ENCODE data around the gene SP2. TPM values are rescaled to one million over a fixed set of nuclear protein-coding genes. Genes with fewer than 3 reads are reported as not detected.

Gene SP2
- total RNA-seq, 1 experiment from 2014 or later = 22.2 TPM

DNA sequence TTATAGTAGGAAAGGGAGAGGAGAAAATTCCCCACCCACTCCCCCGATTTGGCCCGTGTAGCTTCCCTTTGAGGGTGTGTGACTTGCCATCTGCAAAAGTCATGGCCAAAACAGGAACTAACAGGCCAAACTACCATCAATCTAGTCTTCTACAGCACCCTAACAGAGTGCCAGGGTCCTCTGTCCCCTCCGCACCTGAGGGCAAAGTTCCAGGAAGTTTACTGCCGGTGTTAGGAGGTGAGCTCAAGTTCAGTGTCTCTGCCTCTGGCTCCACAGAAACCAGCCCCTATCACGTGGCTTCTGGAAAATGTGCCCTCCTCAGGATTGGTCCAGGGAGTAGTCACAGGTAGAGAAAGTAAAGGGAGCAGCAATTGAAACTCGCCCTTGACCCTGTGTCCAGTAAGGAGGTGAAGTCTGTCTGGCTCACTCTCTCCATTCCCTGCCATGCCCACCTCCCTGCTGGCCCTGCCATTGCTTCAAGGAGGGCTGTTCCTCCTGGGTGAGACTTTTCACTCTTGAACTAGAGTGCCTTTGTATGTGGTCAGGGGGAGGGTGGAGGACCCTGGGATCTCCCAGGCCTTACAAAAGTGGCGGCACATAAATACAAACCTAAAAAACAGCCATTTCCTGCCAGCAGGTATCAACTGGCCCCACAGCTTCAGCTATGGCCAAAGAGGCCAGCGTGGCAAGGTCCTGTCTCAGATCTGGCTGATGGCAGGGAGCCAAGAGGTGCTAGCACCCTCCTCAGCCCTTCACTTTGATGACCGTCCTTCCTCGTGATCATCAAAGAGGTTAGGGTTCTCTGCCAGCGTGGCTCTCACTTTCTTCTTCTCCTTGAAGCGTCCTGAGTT, 56.4 kb downstream of the SP2 start:
- no peaks in the 10 kb centered on the region for H3K9me3 ChIP-seq (ENCODE audit: control insufficient read depth in 1 of 2, insufficient read depth in 1 of 2, low read depth in 1 of 2, low read length in 2 of 2)
- no peak overlapping the region for H3K27ac ChIP-seq (ENCODE audit: low read depth, low read length)
- H3K27me3 ChIP-seq (ENCODE audit: insufficient read depth, low read length) = no peaks in the 10 kb centered on the region
- peaks cover 3% of the 10 kb centered on the region; the same call in 1 of the 2 replicates for H3K79me2 ChIP-seq (ENCODE audit: insufficient read depth, low read length)
- DNase-seq (ENCODE audit: low read depth, low spot score) (no peak), ATAC-seq (no peak)
- no peak overlapping the region for H3K4me2 ChIP-seq (ENCODE audit: low read length)
- H3K9me2 ChIP-seq (ENCODE audit: insufficient read depth) = no peaks in the 10 kb centered on the region
- no peak overlapping the region for H3K4me3 ChIP-seq (replicated peaks in 1 of 2; ENCODE audit: low read depth in 1 of 2, low read length in 2 of 2)
- no peak overlapping the region for H2AFZ ChIP-seq (ENCODE audit: low read depth, low read length, poor library complexity, severe bottlenecking)
- ChIA-PET CTCF (interaction anchor here (1.3 to 1.9 kb wide), 2 partner anchors 18 to 66 kb away, joined by 3 to 11 read pairs; partner anchors contain the start of gene CDK5RAP3), POLR2A (interaction anchor here (0.6 to 1.4 kb wide), 3 partner anchors 11 to 59 kb away, joined by 3 to 6 read pairs (median 6); partner anchors contain the start of genes CDK5RAP3 and PNPO), RAD21 (ENCODE audit: low non-redundant PET in 1 of 2, low total read pairs in 2 of 2, uncharacterized antibody in 2 of 2, unreplicated experiment in 2 of 2) (no interaction called here)
- peaks cover 48 to 69% of the 10 kb centered on the region in 2 experiments for H3K4me1 ChIP-seq (ENCODE audit: control insufficient read depth in 1 of 2, insufficient read depth in 2 of 2, low read length in 2 of 2)
- TF ChIP-seq, protein P1, sequence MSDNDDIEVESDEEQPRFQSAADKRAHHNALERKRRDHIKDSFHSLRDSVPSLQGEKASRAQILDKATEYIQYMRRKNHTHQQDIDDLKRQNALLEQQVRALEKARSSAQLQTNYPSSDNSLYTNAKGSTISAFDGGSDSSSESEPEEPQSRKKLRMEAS (IDR thresholded peaks at IDR 0.05) = no peak
- TF ChIP-seq YY1 (IDR thresholded peaks at IDR 0.05; ENCODE audit: extremely low read depth, insufficient replicate concordance, low read depth, low read length) (no peak), TCF7L2 (IDR thresholded peaks at IDR 0.05; ENCODE audit: borderline replicate concordance, extremely low read depth, insufficient read depth, insufficient read length) (no peak), ELF1 (IDR thresholded peaks at IDR 0.05; ENCODE audit: borderline replicate concordance, low read depth) (no peak), CBX3 (IDR thresholded peaks at IDR 0.05; ENCODE audit: low read depth) (no peak), FOSL1 (IDR thresholded peaks at IDR 0.05; ENCODE audit: low read depth) (no peak), EZH2phosphoT487 (IDR thresholded peaks at IDR 0.05; ENCODE audit: borderline replicate concordance) (no peak), SRF (IDR thresholded peaks at IDR 0.05; ENCODE audit: low read depth) (no peak), POLR2A (IDR thresholded peaks at IDR 0.05; ENCODE audit: borderline replicate concordance, extremely low read depth, insufficient read depth, insufficient read length) (no peak), POLR2AphosphoS5 (IDR thresholded peaks at IDR 0.05; ENCODE audit: low read depth, low read length) (no peak)
- BruUV-seq (replicated peaks) = no TSS peak
- H4K20me1 ChIP-seq (ENCODE audit: insufficient read depth) = no peaks in the 10 kb centered on the region
- no peak overlapping the region for H3K9ac ChIP-seq (ENCODE audit: low read length)
- no peaks in the 10 kb centered on the region; a peak in 1 of 4 replicates for H3K36me3 ChIP-seq (ENCODE audit: control insufficient read depth in 1 of 2, insufficient read depth in 2 of 2, low read length in 2 of 2)
- intact Hi-C loops (cut with micrococcal nuclease) = no loop called here
